ENCODE data around the gene DHFR.

Gene DHFR

DNA sequence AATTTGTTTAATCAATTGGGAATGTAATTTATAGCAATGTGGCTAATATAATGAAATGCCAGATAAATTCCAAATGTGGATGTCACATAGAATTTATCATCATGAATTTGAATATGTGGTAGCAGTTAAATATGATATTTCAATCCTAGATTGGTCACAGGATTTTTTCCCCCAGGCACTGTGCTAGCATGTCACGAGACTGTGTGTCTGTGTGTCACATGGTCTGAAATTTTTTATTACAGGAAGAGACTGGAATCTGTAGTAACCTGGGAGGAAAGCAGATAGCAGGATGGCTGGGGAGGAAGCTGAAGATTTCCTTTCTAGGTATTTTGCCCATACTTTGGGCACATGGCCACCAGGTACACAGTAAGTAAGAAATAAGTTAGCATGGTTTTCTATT is 35.7 kb downstream of the DHFR start:
- H3K4me3 ChIP-seq (ENCODE audit: low read length) = no peak overlapping the region
- no peak for DNase-seq (ENCODE audit: low read depth)
- TF ChIP-seq, protein P1, sequence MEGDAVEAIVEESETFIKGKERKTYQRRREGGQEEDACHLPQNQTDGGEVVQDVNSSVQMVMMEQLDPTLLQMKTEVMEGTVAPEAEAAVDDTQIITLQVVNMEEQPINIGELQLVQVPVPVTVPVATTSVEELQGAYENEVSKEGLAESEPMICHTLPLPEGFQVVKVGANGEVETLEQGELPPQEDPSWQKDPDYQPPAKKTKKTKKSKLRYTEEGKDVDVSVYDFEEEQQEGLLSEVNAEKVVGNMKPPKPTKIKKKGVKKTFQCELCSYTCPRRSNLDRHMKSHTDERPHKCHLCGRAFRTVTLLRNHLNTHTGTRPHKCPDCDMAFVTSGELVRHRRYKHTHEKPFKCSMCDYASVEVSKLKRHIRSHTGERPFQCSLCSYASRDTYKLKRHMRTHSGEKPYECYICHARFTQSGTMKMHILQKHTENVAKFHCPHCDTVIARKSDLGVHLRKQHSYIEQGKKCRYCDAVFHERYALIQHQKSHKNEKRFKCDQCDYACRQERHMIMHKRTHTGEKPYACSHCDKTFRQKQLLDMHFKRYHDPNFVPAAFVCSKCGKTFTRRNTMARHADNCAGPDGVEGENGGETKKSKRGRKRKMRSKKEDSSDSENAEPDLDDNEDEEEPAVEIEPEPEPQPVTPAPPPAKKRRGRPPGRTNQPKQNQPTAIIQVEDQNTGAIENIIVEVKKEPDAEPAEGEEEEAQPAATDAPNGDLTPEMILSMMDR (conservative IDR thresholded peaks at IDR 0.05; ENCODE audit: low read depth, low read length) = no peak

GRCh38 chr5:80618438-80618837 is 36.3 kb downstream of the DHFR start:
- TF ChIP-seq, protein P1 (conservative IDR thresholded peaks at IDR 0.05; ENCODE audit: low read depth, low read length) = no peak
- no peak overlapping the region for H3K4me3 ChIP-seq (ENCODE audit: low read length)
- no peak for DNase-seq (ENCODE audit: low read depth)

GRCh38 chr5:80615266-80615914 is 39.4 kb downstream of the DHFR start:
- H3K4me3 ChIP-seq (ENCODE audit: low read length) = no peak overlapping the region
- DNase-seq (ENCODE audit: low read depth) = no peak
- TF ChIP-seq, protein P1 (conservative IDR thresholded peaks at IDR 0.05; ENCODE audit: low read depth, low read length) = no peak

DNA sequence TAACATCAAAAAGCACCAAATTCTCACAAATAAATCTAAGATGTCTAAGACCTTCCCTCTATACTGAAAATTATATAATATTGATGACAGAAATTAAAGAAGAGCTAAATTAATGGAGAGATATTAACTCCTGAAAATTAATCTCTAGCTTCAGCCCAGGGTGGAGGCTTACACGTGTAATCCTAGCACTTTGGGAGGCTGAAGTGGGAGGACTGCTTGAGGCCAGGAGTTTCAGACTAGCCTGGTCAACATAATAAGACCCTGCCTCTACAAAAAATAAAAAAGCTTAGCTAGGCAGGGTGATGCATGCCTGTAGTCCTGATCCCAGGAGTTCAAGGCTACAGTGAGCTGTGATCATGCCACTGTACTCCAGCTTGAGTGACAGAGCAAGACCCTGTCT is 45.1 kb downstream of the DHFR start:
- no peak for DNase-seq (ENCODE audit: low read depth)
- no peak overlapping the region for H3K4me3 ChIP-seq (ENCODE audit: low read length)
- TF ChIP-seq, protein P1 (conservative IDR thresholded peaks at IDR 0.05; ENCODE audit: low read depth, low read length) = no peak

DNA sequence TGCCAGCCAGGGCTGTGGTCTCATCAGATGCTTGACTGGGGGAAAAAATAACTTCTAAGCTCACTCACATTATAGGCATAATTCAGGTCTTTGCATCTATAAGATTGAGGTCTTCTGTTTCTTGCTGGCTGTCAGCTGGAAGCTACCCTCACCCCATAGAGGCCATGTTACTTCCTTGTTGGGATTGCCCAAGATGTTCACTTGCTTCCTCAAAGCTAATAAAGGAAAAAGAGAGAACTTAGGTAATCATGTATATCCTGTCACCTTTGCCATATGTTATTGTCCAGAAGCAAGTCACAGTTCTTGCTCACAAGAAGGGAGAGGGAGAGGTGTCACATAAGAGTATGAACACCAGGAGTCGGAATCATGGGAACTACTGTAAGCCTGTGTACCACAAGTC is 46.1 kb downstream of the DHFR start:
- H3K4me3 ChIP-seq (ENCODE audit: low read length) = no peak overlapping the region

GRCh38 chr5:80607832-80608231 is 47.0 kb downstream of the DHFR start:
- no peak overlapping the region for H3K4me3 ChIP-seq (ENCODE audit: low read length)
- no peak for DNase-seq (ENCODE audit: low read depth)
- TF ChIP-seq, protein P1 (conservative IDR thresholded peaks at IDR 0.05; ENCODE audit: low read depth, low read length) = no peak

More for the DNA sequence above, 46.1 kb downstream of the DHFR start:
- DNase-seq (ENCODE audit: low read depth) = no peak
- TF ChIP-seq, protein P1 (conservative IDR thresholded peaks at IDR 0.05; ENCODE audit: low read depth, low read length) = no peak

DNA sequence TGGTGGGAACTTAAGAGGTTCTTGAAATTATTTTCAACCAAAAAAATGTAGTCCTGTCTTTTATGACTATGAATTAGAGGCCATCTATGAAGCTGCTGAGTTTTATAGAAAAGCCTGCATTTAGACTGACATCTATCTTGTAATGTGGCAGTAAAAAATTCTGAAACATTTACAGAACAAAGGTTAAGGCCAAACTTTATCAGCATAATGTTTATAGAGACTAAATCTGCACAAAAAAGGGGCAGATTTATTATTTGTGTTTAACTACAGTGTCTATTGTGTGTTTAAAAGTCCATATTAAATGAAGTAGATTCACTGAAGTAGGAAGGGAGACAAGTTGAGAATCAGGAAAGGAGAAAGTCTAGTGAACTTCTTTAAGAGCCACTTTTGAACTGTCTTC is 47.4 kb downstream of the DHFR start:
- DNase-seq (ENCODE audit: low read depth) = no peak
- TF ChIP-seq, protein P1 (conservative IDR thresholded peaks at IDR 0.05; ENCODE audit: low read depth, low read length) = no peak
- no peak overlapping the region for H3K4me3 ChIP-seq (ENCODE audit: low read length)

Data from retinal pigment epithelial cell (primary cell).